Measurements from ENCODE around the gene IL1RL2. TPM values are rescaled to one million over a fixed set of nuclear protein-coding genes. Genes with fewer than 3 reads are reported as not detected.

IL1RL2 gene
- total and polyA plus RNA-seq, 2 of the 4 experiments (the other 2 are of a cell fraction), result 0.09 to 0.36 TPM

Other genes starting within 250 kb of the IL1RL2 start
- gene IL1R2, start 195.1 kb upstream of the IL1RL2 start, total RNA-seq (2012; rRNA removed), result not detected in 2 replicates
- gene IL1R2, start 195.1 kb upstream of the IL1RL2 start, polyA plus RNA-seq (2012; rRNA removed), result not detected in 2 replicates
- gene IL1R1, start 44.3 kb upstream of the IL1RL2 start, total RNA-seq (2012; rRNA removed), result 6.5 and 8.1 TPM in 2 replicates
- 11.3 and 13.8 TPM in 2 replicates for gene IL1R1, start 44.3 kb upstream of the IL1RL2 start, polyA plus RNA-seq (2012; rRNA removed)
- gene IL1RL1, start 124.5 kb downstream of the IL1RL2 start, total RNA-seq (2012; rRNA removed), result under 0.01 TPM in 2 replicates
- 0.14 TPM in 1 of 2 replicates, not detected in the other for gene IL1RL1, start 124.5 kb downstream of the IL1RL2 start, polyA plus RNA-seq (2012; rRNA removed)
- 0.18 and 0.28 TPM in 2 replicates for gene IL18R1, start 168.8 kb downstream of the IL1RL2 start, total RNA-seq (2012; rRNA removed)
- gene IL18R1, start 168.8 kb downstream of the IL1RL2 start, polyA plus RNA-seq (2012; rRNA removed), result 0.14 and 0.24 TPM in 2 replicates
- gene IL18RAP, start 236.1 kb downstream of the IL1RL2 start, total RNA-seq (2012; rRNA removed), result not detected in 2 replicates
- gene IL18RAP, start 236.1 kb downstream of the IL1RL2 start, polyA plus RNA-seq (2012; rRNA removed), result not detected in 2 replicates

Measured in IMR-90 (cell line).